ENCODE measurements around the gene PDE4B.

The PDE4B gene

DNA sequence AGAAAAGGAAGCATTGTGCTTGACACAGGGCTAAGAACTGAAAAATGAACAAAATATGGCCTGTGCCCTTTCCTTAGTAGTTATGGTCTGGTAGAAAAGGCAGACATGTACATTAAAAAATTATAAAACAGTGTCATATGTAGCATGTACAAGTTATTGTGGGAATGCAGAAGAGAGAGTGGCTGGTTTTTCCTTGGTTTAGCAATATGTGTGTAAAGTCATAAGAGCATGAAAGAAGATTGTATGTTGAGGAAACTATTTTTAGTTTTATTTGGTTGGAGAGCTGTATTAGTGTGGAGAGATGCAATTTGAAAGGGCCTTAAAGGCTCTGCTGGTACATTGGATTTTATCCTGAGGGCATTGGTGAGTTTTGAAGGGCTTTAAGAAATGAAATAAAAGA lies 145.8 kb downstream of the PDE4B start:
- no peaks in the 10 kb centered on the region for H3K36me3 ChIP-seq (ENCODE audit: control insufficient read depth, insufficient read depth, low read length)
- H3K79me2 ChIP-seq (ENCODE audit: control insufficient read depth, insufficient read depth, low read length), result no peaks in the 10 kb centered on the region
- no peak overlapping the region for H4K5ac ChIP-seq (ENCODE audit: low read length)
- H3K18ac ChIP-seq (ENCODE audit: low read length), result no peak overlapping the region
- H3K27ac ChIP-seq (ENCODE audit: low read depth, low read length), result no peak overlapping the region
- no peak overlapping the region for H3K4ac ChIP-seq (ENCODE audit: low read depth, low read length)
- H3K79me1 ChIP-seq (ENCODE audit: low read length), result no peaks in the 10 kb centered on the region
- H3K27me3 ChIP-seq (ENCODE audit: insufficient read depth, low read length, poor library complexity), result no peaks in the 10 kb centered on the region
- no peak for DNase-seq
- H3K9ac ChIP-seq (ENCODE audit: low read length), result no peak overlapping the region
- no peak overlapping the region for H2BK5ac ChIP-seq (ENCODE audit: low read length)
- no peaks in the 10 kb centered on the region for H3K4me1 ChIP-seq (ENCODE audit: control insufficient read depth, low read depth, low read length)
- no peak overlapping the region for H3K56ac ChIP-seq (ENCODE audit: low read length)
- H4K8ac ChIP-seq (ENCODE audit: low read depth, low read length), result no peak overlapping the region
- no peak overlapping the region for H2BK15ac ChIP-seq (replicated peaks; ENCODE audit: low read depth)
- H2AK5ac ChIP-seq (ENCODE audit: low read length), result no peak overlapping the region
- H3K4me3 ChIP-seq (ENCODE audit: low read length), result no peak overlapping the region
- no peak overlapping the region for H3K4me2 ChIP-seq (ENCODE audit: low read length)
- no peak overlapping the region for H2BK120ac ChIP-seq (ENCODE audit: low read depth, low read length)
- no peak overlapping the region for H3K23ac ChIP-seq (ENCODE audit: low read length)

DNA sequence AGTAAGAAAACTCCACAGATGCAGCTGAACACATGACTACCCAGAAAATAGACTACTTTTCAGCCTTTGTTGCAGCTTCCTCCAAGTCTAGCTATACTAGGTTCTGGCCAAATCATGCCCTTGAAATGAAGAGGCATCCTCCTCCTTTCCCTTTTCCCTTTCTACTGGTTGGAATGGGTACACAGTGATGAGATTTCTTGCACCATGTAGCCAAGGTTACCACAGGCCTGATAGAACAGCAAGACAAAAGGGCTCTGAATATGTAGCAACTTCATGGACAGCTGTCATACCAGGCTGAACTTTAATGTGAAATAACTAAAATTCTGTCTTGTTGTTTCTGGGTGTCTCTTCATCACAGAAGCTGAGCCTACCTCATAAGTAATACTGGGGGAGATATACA lies 146.5 kb downstream of the PDE4B start:
- no peak overlapping the region for H3K4ac ChIP-seq (ENCODE audit: low read depth, low read length)
- H3K23ac ChIP-seq (ENCODE audit: low read length), result no peak overlapping the region
- DNase-seq, result no peak
- H3K9ac ChIP-seq (ENCODE audit: low read length), result no peak overlapping the region
- H3K4me1 ChIP-seq (ENCODE audit: control insufficient read depth, low read depth, low read length), result no peaks in the 10 kb centered on the region
- no peak overlapping the region for H2BK15ac ChIP-seq (replicated peaks; ENCODE audit: low read depth)
- no peaks in the 10 kb centered on the region for H3K79me1 ChIP-seq (ENCODE audit: low read length)
- no peak overlapping the region for H3K4me3 ChIP-seq (ENCODE audit: low read length)
- no peak overlapping the region for H3K56ac ChIP-seq (ENCODE audit: low read length)
- H3K4me2 ChIP-seq (ENCODE audit: low read length), result no peak overlapping the region
- no peaks in the 10 kb centered on the region for H3K27me3 ChIP-seq (ENCODE audit: insufficient read depth, low read length, poor library complexity)
- H4K8ac ChIP-seq (ENCODE audit: low read depth, low read length), result no peak overlapping the region
- H2BK5ac ChIP-seq (ENCODE audit: low read length), result no peak overlapping the region
- no peak overlapping the region for H2AK5ac ChIP-seq (ENCODE audit: low read length)
- H3K36me3 ChIP-seq (ENCODE audit: control insufficient read depth, insufficient read depth, low read length), result no peaks in the 10 kb centered on the region
- H4K5ac ChIP-seq (ENCODE audit: low read length), result no peak overlapping the region
- H3K27ac ChIP-seq (ENCODE audit: low read depth, low read length), result no peak overlapping the region
- no peak overlapping the region for H3K18ac ChIP-seq (ENCODE audit: low read length)
- H3K79me2 ChIP-seq (ENCODE audit: control insufficient read depth, insufficient read depth, low read length), result no peaks in the 10 kb centered on the region
- no peak overlapping the region for H2BK120ac ChIP-seq (ENCODE audit: low read depth, low read length)

DNA sequence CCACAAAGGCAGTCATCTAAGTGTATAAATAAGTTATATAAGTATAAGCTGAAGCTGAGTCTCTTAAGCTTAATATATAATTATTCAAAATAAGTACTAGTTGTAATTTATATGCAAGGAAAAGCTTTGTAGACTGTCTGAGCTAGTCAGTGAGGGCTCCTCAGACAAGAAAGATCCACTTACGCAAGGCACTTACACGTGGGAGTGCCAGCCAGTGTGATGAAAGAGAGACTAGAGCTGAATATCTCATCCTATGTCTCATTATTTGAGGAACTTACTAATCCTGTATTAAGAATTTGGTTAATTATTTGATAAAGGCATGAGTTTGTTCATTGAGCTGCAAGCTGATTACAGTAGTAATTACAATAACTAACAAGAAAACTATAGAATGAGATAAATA lies 146.9 kb downstream of the PDE4B start:
- Histone ChIP-seq H4K8ac (ENCODE audit: low read depth, low read length) (no peak overlapping the region), H3K56ac (ENCODE audit: low read length) (no peak overlapping the region), H3K4me3 (ENCODE audit: low read length) (no peak overlapping the region)

DNA sequence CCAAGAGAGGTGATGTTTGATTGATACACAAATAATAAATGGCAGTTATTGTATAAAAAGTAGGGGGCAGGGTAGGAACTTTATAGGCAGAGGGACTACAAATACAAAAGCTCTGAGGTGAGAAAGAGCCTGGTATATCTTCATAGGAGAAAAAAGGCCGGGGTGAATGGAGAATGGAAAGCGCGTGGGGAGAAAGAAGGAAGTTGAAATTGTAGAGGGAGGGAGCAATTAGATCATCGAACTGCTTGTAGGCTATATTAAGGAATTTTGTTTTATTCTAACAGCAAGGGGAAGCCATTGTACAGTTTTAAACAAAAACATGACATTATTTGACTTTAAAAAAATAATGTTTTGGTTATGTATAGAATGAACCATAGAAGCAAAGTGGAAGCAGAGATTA lies 147.4 kb downstream of the PDE4B start:
- no peak overlapping the region for H3K56ac ChIP-seq (ENCODE audit: low read length)
- no peak overlapping the region for H2AK5ac ChIP-seq (ENCODE audit: low read length)
- H3K18ac ChIP-seq (ENCODE audit: low read length), result no peak overlapping the region
- no peak overlapping the region for H3K27ac ChIP-seq (ENCODE audit: low read depth, low read length)
- H3K4me2 ChIP-seq (ENCODE audit: low read length), result no peak overlapping the region
- no peaks in the 10 kb centered on the region for H3K79me2 ChIP-seq (ENCODE audit: control insufficient read depth, insufficient read depth, low read length)
- no peak overlapping the region for H2BK5ac ChIP-seq (ENCODE audit: low read length)
- H3K4ac ChIP-seq (ENCODE audit: low read depth, low read length), result no peak overlapping the region
- no peaks in the 10 kb centered on the region for H3K79me1 ChIP-seq (ENCODE audit: low read length)
- no peak overlapping the region for H3K23ac ChIP-seq (ENCODE audit: low read length)
- DNase-seq, result no peak
- no peak overlapping the region for H4K8ac ChIP-seq (ENCODE audit: low read depth, low read length)
- no peak overlapping the region for H4K5ac ChIP-seq (ENCODE audit: low read length)
- no peaks in the 10 kb centered on the region for H3K36me3 ChIP-seq (ENCODE audit: control insufficient read depth, insufficient read depth, low read length)
- H2BK120ac ChIP-seq (ENCODE audit: low read depth, low read length), result no peak overlapping the region
- WGBS (ENCODE audit: extremely low coverage, insufficient coverage, low lambda C conversion rate), result 100% methylated on average over 4 of the region's 4 CpGs
- H3K27me3 ChIP-seq (ENCODE audit: insufficient read depth, low read length, poor library complexity), result no peaks in the 10 kb centered on the region
- no peak overlapping the region for H3K9ac ChIP-seq (ENCODE audit: low read length)
- H3K4me1 ChIP-seq (ENCODE audit: control insufficient read depth, low read depth, low read length), result no peaks in the 10 kb centered on the region
- no peak overlapping the region for H3K4me3 ChIP-seq (ENCODE audit: low read length)
- no peak overlapping the region for H2BK15ac ChIP-seq (replicated peaks; ENCODE audit: low read depth)

More for the DNA sequence above, 146.9 kb downstream of the PDE4B start:
- no peaks in the 10 kb centered on the region for H3K79me2 ChIP-seq (ENCODE audit: control insufficient read depth, insufficient read depth, low read length)
- H3K27me3 ChIP-seq (ENCODE audit: insufficient read depth, low read length, poor library complexity), result no peaks in the 10 kb centered on the region
- H2BK120ac ChIP-seq (ENCODE audit: low read depth, low read length), result no peak overlapping the region
- no peak overlapping the region for H2AK5ac ChIP-seq (ENCODE audit: low read length)
- no CpG with 5 or more reads among the region's 2 CpGs for WGBS (ENCODE audit: extremely low coverage, insufficient coverage, low lambda C conversion rate)
- no peaks in the 10 kb centered on the region for H3K4me1 ChIP-seq (ENCODE audit: control insufficient read depth, low read depth, low read length)
- no peaks in the 10 kb centered on the region for H3K79me1 ChIP-seq (ENCODE audit: low read length)
- H2BK5ac ChIP-seq (ENCODE audit: low read length), result no peak overlapping the region
- H3K36me3 ChIP-seq (ENCODE audit: control insufficient read depth, insufficient read depth, low read length), result no peaks in the 10 kb centered on the region
- no peak overlapping the region for H3K18ac ChIP-seq (ENCODE audit: low read length)
- DNase-seq, result no peak
- no peak overlapping the region for H3K23ac ChIP-seq (ENCODE audit: low read length)
- H3K9ac ChIP-seq (ENCODE audit: low read length), result no peak overlapping the region
- no peak overlapping the region for H3K4me2 ChIP-seq (ENCODE audit: low read length)
- H2BK15ac ChIP-seq (replicated peaks; ENCODE audit: low read depth), result no peak overlapping the region
- H4K5ac ChIP-seq (ENCODE audit: low read length), result no peak overlapping the region
- no peak overlapping the region for H3K27ac ChIP-seq (ENCODE audit: low read depth, low read length)
- H3K4ac ChIP-seq (ENCODE audit: low read depth, low read length), result no peak overlapping the region

DNA sequence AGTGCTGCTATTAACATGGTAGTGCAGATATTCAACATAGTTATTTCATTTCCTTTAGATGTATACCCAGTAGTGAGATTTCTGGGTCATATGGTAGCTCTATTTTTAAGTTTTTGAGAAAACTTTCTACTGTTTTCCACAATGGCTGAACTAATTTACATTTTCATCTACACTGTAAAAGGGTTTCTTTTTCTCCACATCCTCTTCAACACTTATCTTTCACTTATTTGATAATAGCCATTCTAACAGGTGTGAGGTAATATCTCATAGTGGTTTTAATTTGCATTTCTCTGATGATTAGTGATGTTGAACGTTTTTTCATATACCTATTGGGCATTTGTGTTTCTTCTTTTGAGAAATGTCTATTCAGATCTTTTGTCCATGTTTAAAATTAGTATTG lies 149.8 kb downstream of the PDE4B start:
- no peaks in the 10 kb centered on the region for H3K79me1 ChIP-seq (ENCODE audit: low read length)
- no peak overlapping the region for H3K56ac ChIP-seq (ENCODE audit: low read length)
- H4K5ac ChIP-seq (ENCODE audit: low read length), result no peak overlapping the region
- H3K4ac ChIP-seq (ENCODE audit: low read depth, low read length), result no peak overlapping the region
- no peak overlapping the region for H3K9ac ChIP-seq (ENCODE audit: low read length)
- no peak overlapping the region for H2BK5ac ChIP-seq (ENCODE audit: low read length)
- H3K4me3 ChIP-seq (ENCODE audit: low read length), result no peak overlapping the region
- no peak overlapping the region for H2AK5ac ChIP-seq (ENCODE audit: low read length)
- H3K23ac ChIP-seq (ENCODE audit: low read length), result no peak overlapping the region
- no peak overlapping the region for H3K27ac ChIP-seq (ENCODE audit: low read depth, low read length)
- no peak overlapping the region for H2BK15ac ChIP-seq (replicated peaks; ENCODE audit: low read depth)
- no peak overlapping the region for H4K8ac ChIP-seq (ENCODE audit: low read depth, low read length)
- H3K36me3 ChIP-seq (ENCODE audit: control insufficient read depth, insufficient read depth, low read length), result no peaks in the 10 kb centered on the region
- H3K18ac ChIP-seq (ENCODE audit: low read length), result no peak overlapping the region
- no peaks in the 10 kb centered on the region for H3K79me2 ChIP-seq (ENCODE audit: control insufficient read depth, insufficient read depth, low read length)
- H3K4me2 ChIP-seq (ENCODE audit: low read length), result no peak overlapping the region
- no peaks in the 10 kb centered on the region for H3K27me3 ChIP-seq (ENCODE audit: insufficient read depth, low read length, poor library complexity)
- DNase-seq, result no peak
- WGBS (ENCODE audit: extremely low coverage, insufficient coverage, low lambda C conversion rate), result no CpG with 5 or more reads among the region's 1 CpG
- H2BK120ac ChIP-seq (ENCODE audit: low read depth, low read length), result no peak overlapping the region
- no peaks in the 10 kb centered on the region for H3K4me1 ChIP-seq (ENCODE audit: control insufficient read depth, low read depth, low read length)

DNA sequence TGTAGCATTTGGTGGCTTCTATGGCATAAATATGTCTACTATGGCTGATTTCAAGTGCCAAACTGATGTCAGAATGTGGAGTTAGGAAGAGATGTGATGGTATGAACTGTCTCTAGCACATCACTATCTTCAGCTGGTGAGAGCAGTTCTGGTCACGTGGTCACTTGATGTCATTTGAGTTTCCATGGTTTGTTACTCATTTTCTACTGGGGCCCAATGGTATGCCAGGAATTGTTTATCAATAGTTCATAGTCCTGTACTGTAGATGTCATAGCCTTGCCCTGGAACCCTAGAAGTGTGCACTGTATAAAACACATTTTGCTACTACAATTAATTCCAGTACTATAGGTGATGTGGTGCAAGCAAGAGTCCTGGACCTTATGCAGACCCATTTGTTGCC lies 153.7 kb downstream of the PDE4B start:
- H3K4ac ChIP-seq (ENCODE audit: low read depth, low read length), result no peak overlapping the region
- H3K4me2 ChIP-seq (ENCODE audit: low read length), result no peak overlapping the region
- H3K36me3 ChIP-seq (ENCODE audit: control insufficient read depth, insufficient read depth, low read length), result no peaks in the 10 kb centered on the region
- H3K27ac ChIP-seq (ENCODE audit: low read depth, low read length), result no peak overlapping the region
- DNase-seq, result no peak
- no CpG with 5 or more reads among the region's 1 CpG for WGBS (ENCODE audit: extremely low coverage, insufficient coverage, low lambda C conversion rate)
- H2AK5ac ChIP-seq (ENCODE audit: low read length), result no peak overlapping the region
- no peak overlapping the region for H2BK15ac ChIP-seq (replicated peaks; ENCODE audit: low read depth)
- no peak overlapping the region for H2BK120ac ChIP-seq (ENCODE audit: low read depth, low read length)
- H3K79me2 ChIP-seq (ENCODE audit: control insufficient read depth, insufficient read depth, low read length), result no peaks in the 10 kb centered on the region
- H3K56ac ChIP-seq (ENCODE audit: low read length), result no peak overlapping the region
- H4K8ac ChIP-seq (ENCODE audit: low read depth, low read length), result no peak overlapping the region
- no peak overlapping the region for H3K23ac ChIP-seq (ENCODE audit: low read length)
- H3K18ac ChIP-seq (ENCODE audit: low read length), result no peak overlapping the region
- no peaks in the 10 kb centered on the region for H3K79me1 ChIP-seq (ENCODE audit: low read length)
- no peak overlapping the region for H3K9ac ChIP-seq (ENCODE audit: low read length)
- H4K5ac ChIP-seq (ENCODE audit: low read length), result no peak overlapping the region
- no peak overlapping the region for H3K4me3 ChIP-seq (ENCODE audit: low read length)
- H2BK5ac ChIP-seq (ENCODE audit: low read length), result no peak overlapping the region
- H3K4me1 ChIP-seq (ENCODE audit: control insufficient read depth, low read depth, low read length), result no peaks in the 10 kb centered on the region
- H3K27me3 ChIP-seq (ENCODE audit: insufficient read depth, low read length, poor library complexity), result no peaks in the 10 kb centered on the region

Data from mesendoderm (in vitro differentiated cells).